ENCODE measurements around the gene RASGRP1. TPM values are rescaled to one million over a fixed set of nuclear protein-coding genes. Genes with fewer than 3 reads are reported as not detected.

The RASGRP1 gene
- polyA plus RNA-seq, 1 of the 3 experiments (the other 2 are of a cell fraction) = 0.03 TPM

DNA sequence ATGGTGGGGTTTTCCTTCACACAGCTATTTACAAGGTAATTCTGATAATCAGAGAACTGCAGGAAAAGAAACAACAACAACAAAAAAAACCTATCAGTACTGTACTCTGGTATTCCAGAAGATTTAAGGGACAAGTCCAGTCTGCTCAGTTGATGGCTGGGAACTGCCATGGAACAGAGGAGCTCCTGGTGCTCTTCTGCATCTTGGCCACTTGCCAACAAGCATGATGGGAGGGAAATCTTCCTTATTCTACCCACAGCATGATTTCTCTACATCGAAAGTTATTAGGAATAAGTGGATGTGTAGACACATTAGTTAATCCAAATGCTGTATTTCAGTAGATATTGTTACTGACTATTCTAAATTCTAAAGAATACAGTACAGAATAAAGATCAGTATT, 51.7 kb downstream of the RASGRP1 start:
- CTCF ChIA-PET = interaction anchor here (1.1 to 1.9 kb wide), 7 partner anchors 8 to 366 kb away, joined by 3 to 5 read pairs (median 4); no protein-coding TSS in a partner anchor

DNA sequence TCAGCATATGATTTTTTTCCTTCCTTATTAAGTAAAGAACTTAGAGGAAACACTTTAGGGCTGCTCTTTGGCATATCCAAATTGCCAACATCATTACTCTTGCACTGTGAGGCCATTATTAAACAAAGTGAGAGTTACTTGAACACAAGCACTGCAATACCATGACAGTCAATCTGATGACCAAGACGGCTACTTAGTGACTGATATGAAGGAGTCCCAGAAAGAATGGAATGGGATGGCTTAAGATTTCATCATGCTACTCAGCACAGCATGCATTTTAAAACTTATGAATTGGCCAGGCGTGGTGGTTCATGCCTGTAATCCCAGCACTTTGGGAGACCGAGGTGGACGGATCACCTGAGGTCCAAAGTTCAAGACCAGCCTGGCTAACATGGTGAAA, 55.5 kb downstream of the RASGRP1 start:
- no peak overlapping the region for H3K27ac ChIP-seq (ENCODE audit: low read depth in 2 of 2, low read length in 1 of 2)
- no peaks in the 10 kb centered on the region for H3K27me3 ChIP-seq (ENCODE audit: insufficient read depth)
- H3K9me3 ChIP-seq = no peaks in the 10 kb centered on the region
- no peaks in the 10 kb centered on the region for H3F3A ChIP-seq (replicated peaks; ENCODE audit: insufficient read depth)
- H3K4me3 ChIP-seq (ENCODE audit: low read depth in 2 of 2, low read length in 1 of 2) = no peak overlapping the region
- TF ChIP-seq, protein P1, sequence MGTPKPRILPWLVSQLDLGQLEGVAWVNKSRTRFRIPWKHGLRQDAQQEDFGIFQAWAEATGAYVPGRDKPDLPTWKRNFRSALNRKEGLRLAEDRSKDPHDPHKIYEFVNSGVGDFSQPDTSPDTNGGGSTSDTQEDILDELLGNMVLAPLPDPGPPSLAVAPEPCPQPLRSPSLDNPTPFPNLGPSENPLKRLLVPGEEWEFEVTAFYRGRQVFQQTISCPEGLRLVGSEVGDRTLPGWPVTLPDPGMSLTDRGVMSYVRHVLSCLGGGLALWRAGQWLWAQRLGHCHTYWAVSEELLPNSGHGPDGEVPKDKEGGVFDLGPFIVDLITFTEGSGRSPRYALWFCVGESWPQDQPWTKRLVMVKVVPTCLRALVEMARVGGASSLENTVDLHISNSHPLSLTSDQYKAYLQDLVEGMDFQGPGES (IDR thresholded peaks at IDR 0.05; ENCODE audit: low read depth, low read length) = no peak
- H3K79me2 ChIP-seq (ENCODE audit: insufficient read depth) = no peaks in the 10 kb centered on the region
- no peaks in the 10 kb centered on the region for H3K9me2 ChIP-seq
- WGBS (ENCODE audit: low lambda C conversion rate) = 92% methylated on average over 4 of the region's 4 CpGs
- H3K4me1 ChIP-seq (ENCODE audit: control insufficient read depth in 1 of 2, insufficient read depth in 2 of 2, low read depth in 1 of 2, low read length in 1 of 2) = peaks cover 0 to 8% of the 10 kb centered on the region in 2 experiments; a peak in 3 of 4 replicates
- DNase-seq = no peak
- POLR2A ChIA-PET = no interaction called here
- no peak overlapping the region for H3K9ac ChIP-seq
- H3K4me2 ChIP-seq = no peak overlapping the region
- CTCF ChIA-PET = interaction anchor here (1.7 kb wide), 1 partner anchor 180 kb away, joined by 4 read pairs; no protein-coding TSS in a partner anchor
- no peaks in the 10 kb centered on the region for H4K20me1 ChIP-seq (ENCODE audit: insufficient read depth)
- H3K36me3 ChIP-seq (replicated peaks in 1 of 2; ENCODE audit: control insufficient read depth in 1 of 2, insufficient read depth in 2 of 2, low read length in 1 of 2) = no peaks in the 10 kb centered on the region
- no peak overlapping the region for H2AFZ ChIP-seq (ENCODE audit: low read depth)

More for the DNA sequence above, 51.7 kb downstream of the RASGRP1 start:
- Histone ChIP-seq H3K36me3 (replicated peaks in 1 of 2; ENCODE audit: control insufficient read depth in 1 of 2, insufficient read depth in 2 of 2, low read length in 1 of 2) (no peaks in the 10 kb centered on the region), H3K27ac (ENCODE audit: low read depth in 2 of 2, low read length in 1 of 2) (no peak overlapping the region), H3K4me2 (no peak overlapping the region), H3K4me1 (ENCODE audit: control insufficient read depth in 1 of 2, insufficient read depth in 2 of 2, low read depth in 1 of 2, low read length in 1 of 2) (peaks cover 10 to 20% of the 10 kb centered on the region in 2 experiments; a peak in 3 of 4 replicates), H3K9ac (no peak overlapping the region), H3K27me3 (ENCODE audit: insufficient read depth) (no peaks in the 10 kb centered on the region), H3K79me2 (ENCODE audit: insufficient read depth) (no peaks in the 10 kb centered on the region), H2AFZ (ENCODE audit: low read depth) (no peak overlapping the region), H4K20me1 (ENCODE audit: insufficient read depth) (no peaks in the 10 kb centered on the region), H3K9me2 (no peaks in the 10 kb centered on the region), H3F3A (replicated peaks; ENCODE audit: insufficient read depth) (no peaks in the 10 kb centered on the region), H3K9me3 (no peaks in the 10 kb centered on the region), H3K4me3 (ENCODE audit: low read depth in 2 of 2, low read length in 1 of 2) (no peak overlapping the region)
- 94% methylated on average over 1 of the region's 1 CpG for WGBS (ENCODE audit: low lambda C conversion rate)
- DNase-seq = no peak
- POLR2A ChIA-PET = interaction anchor here (1.0 kb wide), 1 partner anchor 10 kb away, joined by 3 read pairs; no protein-coding TSS in a partner anchor
- no peak for TF ChIP-seq POLR2AphosphoS5 (IDR thresholded peaks at IDR 0.05; ENCODE audit: low read depth, low read length)
- no peak for TF ChIP-seq SMC3 (IDR thresholded peaks at IDR 0.05; ENCODE audit: low read depth, low read length)
- TF ChIP-seq, protein P2, sequence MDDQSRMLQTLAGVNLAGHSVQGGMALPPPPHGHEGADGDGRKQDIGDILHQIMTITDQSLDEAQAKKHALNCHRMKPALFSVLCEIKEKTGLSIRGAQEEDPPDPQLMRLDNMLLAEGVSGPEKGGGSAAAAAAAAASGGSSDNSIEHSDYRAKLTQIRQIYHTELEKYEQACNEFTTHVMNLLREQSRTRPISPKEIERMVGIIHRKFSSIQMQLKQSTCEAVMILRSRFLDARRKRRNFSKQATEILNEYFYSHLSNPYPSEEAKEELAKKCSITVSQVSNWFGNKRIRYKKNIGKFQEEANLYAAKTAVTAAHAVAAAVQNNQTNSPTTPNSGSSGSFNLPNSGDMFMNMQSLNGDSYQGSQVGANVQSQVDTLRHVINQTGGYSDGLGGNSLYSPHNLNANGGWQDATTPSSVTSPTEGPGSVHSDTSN (IDR thresholded peaks at IDR 0.05) = no peak
- no peak for TF ChIP-seq FOXM1 (IDR thresholded peaks at IDR 0.05; ENCODE audit: low read depth)
- no peak for TF ChIP-seq GATA2 (CRISPR knock-in tag; IDR thresholded peaks at IDR 0.05)

DNA sequence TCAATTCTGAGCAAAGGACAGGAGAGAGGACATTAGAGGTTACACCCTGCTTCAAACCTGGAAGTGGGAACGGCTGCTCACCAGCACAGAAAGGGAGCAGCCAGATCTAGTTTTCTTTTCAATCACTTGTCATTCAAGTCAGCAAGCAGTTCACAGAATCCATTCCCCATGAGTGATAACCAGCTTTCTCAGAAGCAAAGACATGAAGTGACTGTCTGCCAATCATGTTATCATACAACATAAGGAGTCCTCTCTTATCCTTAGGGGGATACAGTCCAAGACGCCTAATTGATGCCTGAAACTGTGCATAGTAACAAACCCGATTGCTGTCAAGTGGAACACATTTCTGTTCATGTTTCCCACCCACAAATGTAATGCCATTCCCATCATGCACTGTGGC, 56.0 kb downstream of the RASGRP1 start:
- Histone ChIP-seq H3K4me1 (ENCODE audit: control insufficient read depth in 1 of 2, insufficient read depth in 2 of 2, low read depth in 1 of 2, low read length in 1 of 2) (peaks cover 0 to 5% of the 10 kb centered on the region in 2 experiments; a peak in 1 of 4 replicates), H2AFZ (ENCODE audit: low read depth) (no peak overlapping the region), H3K4me3 (ENCODE audit: low read depth in 2 of 2, low read length in 1 of 2) (no peak overlapping the region), H4K20me1 (ENCODE audit: insufficient read depth) (no peaks in the 10 kb centered on the region), H3K27me3 (ENCODE audit: insufficient read depth) (no peaks in the 10 kb centered on the region), H3K4me2 (no peak overlapping the region), H3F3A (replicated peaks; ENCODE audit: insufficient read depth) (no peaks in the 10 kb centered on the region), H3K27ac (ENCODE audit: low read depth in 2 of 2, low read length in 1 of 2) (no peak overlapping the region), H3K9ac (no peak overlapping the region), H3K79me2 (ENCODE audit: insufficient read depth) (no peaks in the 10 kb centered on the region), H3K9me3 (no peaks in the 10 kb centered on the region), H3K36me3 (replicated peaks in 1 of 2; ENCODE audit: control insufficient read depth in 1 of 2, insufficient read depth in 2 of 2, low read length in 1 of 2) (no peaks in the 10 kb centered on the region), H3K9me2 (no peaks in the 10 kb centered on the region)
- TF ChIP-seq RAD21 (IDR thresholded peaks at IDR 0.05; ENCODE audit: low read length) (no peak), TCF12 (IDR thresholded peaks at IDR 0.05) (no peak), NRF1 (IDR thresholded peaks at IDR 0.05; ENCODE audit: low read depth, low read length) (no peak), JUND (IDR thresholded peaks at IDR 0.05) (no peak), SMC3 (IDR thresholded peaks at IDR 0.05; ENCODE audit: low read depth, low read length) (no peak), EZH2phosphoT487 (IDR thresholded peaks at IDR 0.05; ENCODE audit: borderline replicate concordance, low read depth) (no peak), TEAD4 (IDR thresholded peaks at IDR 0.05; ENCODE audit: borderline replicate concordance, insufficient read depth) (no peak), GATA2 (CRISPR knock-in tag; IDR thresholded peaks at IDR 0.05) (no peak)
- TF ChIP-seq, protein P3, sequence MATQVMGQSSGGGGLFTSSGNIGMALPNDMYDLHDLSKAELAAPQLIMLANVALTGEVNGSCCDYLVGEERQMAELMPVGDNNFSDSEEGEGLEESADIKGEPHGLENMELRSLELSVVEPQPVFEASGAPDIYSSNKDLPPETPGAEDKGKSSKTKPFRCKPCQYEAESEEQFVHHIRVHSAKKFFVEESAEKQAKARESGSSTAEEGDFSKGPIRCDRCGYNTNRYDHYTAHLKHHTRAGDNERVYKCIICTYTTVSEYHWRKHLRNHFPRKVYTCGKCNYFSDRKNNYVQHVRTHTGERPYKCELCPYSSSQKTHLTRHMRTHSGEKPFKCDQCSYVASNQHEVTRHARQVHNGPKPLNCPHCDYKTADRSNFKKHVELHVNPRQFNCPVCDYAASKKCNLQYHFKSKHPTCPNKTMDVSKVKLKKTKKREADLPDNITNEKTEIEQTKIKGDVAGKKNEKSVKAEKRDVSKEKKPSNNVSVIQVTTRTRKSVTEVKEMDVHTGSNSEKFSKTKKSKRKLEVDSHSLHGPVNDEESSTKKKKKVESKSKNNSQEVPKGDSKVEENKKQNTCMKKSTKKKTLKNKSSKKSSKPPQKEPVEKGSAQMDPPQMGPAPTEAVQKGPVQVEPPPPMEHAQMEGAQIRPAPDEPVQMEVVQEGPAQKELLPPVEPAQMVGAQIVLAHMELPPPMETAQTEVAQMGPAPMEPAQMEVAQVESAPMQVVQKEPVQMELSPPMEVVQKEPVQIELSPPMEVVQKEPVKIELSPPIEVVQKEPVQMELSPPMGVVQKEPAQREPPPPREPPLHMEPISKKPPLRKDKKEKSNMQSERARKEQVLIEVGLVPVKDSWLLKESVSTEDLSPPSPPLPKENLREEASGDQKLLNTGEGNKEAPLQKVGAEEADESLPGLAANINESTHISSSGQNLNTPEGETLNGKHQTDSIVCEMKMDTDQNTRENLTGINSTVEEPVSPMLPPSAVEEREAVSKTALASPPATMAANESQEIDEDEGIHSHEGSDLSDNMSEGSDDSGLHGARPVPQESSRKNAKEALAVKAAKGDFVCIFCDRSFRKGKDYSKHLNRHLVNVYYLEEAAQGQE (IDR thresholded peaks at IDR 0.05; ENCODE audit: low read depth, low read length) = no peak
- WGBS (ENCODE audit: low lambda C conversion rate) = 88% methylated on average over 3 of the region's 3 CpGs
- ChIA-PET POLR2A (no interaction called here), CTCF (no interaction called here)
- no peak for DNase-seq

Data from SK-N-SH (cell line).